GM19193 (cell line): ENCODE measurements around the gene ELP4.
A peak's percentile ranks its signal among the peaks of the same experiment; 100 is the strongest.

Experiments
- POLR2A ChIP-seq: IDR thresholded peaks from 4 replicates; pipeline ENCODE4 v1.6.1; 2011; ENCODE audit not compliant: insufficient read depth, insufficient read length; ENCODE audit errors: extremely low read depth

ELP4 gene

DNA sequence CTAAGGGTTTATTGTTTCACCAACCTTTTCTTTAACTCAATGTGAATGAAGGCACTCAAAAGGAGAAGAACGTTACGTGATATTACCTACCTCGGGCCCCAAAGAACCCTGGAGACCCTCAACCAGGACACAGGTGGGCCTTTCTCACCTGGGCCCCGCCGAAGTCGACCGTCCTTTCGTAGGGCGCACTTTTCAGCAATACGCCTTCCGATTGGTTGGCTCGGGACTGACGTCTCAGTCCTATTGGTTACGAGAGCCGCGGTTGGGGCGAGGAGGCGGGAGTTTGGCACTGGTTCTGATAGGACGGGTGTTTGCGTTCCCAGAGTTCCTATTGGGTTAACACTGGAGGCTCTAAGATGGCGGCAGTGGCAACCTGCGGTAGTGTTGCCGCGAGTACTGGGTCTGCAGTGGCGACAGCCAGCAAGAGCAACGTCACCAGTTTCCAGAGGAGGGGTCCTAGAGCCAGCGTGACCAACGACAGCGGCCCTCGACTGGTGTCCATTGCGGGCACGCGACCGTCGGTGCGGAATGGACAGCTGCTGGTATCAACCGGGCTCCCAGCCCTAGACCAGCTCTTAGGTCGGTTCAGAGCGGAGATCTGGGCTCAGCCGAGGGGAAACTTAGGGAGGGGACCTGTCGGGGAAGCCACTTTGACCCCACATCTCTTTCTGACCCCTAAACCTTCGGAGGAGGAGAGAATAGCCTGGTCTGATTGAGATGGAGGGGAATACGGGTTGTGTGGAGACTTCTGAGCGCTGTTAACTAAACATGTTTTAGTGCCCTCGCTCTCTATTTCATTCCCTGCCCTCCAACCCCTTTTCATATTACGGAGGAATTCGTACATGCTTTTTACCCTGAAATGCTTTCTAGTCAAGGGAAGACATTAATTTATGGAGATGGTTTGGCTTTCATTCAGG is at the start of gene ELP4, which contains the start of gene IMMP1L:
ELP4 (plus strand) TSS at position 339 of the 917 bp plus-strand sequence; CDS start at position 357, 18 bp downstream.
IMMP1L (minus strand) TSS at position 194 of the 917 bp plus-strand sequence. CDS start 46,346 bp downstream, outside the sequence.
- TF ChIP-seq POLR2A = peak; percentile 88

- no peak for TF ChIP-seq POLR2A
Observed at GRCh38 chr11:31464436-31464835, 45.1 kb upstream of the ELP4 start.

DNA sequence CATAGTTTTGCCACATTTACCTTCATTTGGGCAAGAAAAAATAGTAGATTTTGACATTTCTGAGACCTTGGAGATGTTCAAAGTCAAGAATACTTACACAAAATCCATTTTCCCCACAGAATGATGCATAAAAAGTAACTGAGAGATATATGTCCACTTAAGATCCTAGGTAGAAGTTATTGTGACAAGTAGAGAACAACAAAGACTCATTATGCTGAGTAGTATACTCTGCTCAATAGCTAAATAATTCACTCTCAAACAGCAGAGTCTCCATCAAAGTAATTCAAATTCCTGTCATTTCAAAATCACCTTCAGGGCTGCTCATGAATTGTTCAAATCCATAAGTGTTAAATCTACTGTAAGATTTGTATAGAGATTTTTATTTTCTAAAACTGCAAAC is 35.5 kb upstream of the ELP4 start:
- no peak for TF ChIP-seq POLR2A

GRCh38 chr11:31477528-31478222 is 31.9 kb upstream of the ELP4 start:
- TF ChIP-seq POLR2A = no peak

- TF ChIP-seq POLR2A = no peak
Observed at GRCh38 chr11:31478223-31478590, 31.4 kb upstream of the ELP4 start.

DNA sequence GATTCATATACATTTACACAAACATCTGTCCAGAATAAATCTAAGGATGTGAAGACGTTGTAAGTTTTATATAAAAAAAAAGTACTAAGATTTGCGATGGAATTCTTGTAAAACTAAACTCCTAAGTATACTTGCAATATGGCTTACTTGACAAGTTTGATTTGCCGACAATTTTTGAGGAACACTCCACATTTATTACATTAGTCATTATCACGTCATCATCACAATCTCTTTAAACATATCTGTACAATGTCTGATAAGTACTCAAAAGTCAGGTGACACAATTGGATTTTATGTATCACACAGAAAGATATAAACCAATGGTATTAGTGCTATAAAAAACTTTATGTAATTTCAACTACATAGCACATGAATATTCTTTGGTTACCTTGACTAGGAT is 30.5 kb upstream of the ELP4 start:
- TF ChIP-seq POLR2A = no peak

DNA sequence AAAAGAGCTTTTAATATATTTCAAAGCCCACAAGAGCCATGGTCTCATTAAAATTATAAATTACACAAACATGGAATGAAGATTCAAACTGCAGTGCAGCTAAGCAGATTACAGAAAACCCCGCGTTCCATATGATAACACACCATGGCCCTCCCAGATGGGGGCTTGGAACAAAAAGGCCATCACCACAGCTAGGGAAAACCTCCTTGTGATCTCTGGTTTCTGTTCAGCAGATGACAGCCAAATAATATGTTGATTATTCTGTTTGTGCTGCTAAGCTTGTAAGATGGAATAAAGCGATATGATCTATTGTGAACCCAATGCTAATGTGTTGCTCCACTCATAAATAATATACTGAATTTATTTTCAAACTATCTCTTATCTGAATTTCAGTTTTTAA is 28.6 kb upstream of the ELP4 start:
- TF ChIP-seq POLR2A = no peak

GRCh38 chr11:31484497-31484896 is 25.1 kb upstream of the ELP4 start:
- TF ChIP-seq POLR2A = no peak

DNA sequence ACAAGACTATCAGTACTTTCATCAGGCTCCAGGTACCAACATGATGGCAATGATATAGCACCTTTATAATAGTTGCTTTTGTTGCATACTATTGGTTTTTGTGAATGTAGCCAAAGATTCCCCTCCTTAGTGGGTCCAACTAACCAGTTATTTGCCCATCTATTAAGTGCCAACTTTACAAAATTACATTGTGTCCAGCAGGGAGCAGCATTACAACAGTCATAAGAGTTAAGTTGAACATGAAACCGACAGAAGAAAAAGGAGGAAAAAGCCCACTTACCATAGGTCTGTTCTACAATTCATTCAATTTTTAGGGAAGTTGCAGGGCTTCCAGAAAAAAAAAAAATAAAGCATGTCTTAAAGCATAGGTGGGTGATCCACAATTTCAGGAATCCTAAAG is 21.7 kb upstream of the ELP4 start:
- TF ChIP-seq POLR2A = no peak

- no peak for TF ChIP-seq POLR2A
Observed at GRCh38 chr11:31492320-31492913, 17.1 kb upstream of the ELP4 start.

GRCh38 chr11:31493235-31493634 is 16.3 kb upstream of the ELP4 start:
- TF ChIP-seq POLR2A = no peak

DNA sequence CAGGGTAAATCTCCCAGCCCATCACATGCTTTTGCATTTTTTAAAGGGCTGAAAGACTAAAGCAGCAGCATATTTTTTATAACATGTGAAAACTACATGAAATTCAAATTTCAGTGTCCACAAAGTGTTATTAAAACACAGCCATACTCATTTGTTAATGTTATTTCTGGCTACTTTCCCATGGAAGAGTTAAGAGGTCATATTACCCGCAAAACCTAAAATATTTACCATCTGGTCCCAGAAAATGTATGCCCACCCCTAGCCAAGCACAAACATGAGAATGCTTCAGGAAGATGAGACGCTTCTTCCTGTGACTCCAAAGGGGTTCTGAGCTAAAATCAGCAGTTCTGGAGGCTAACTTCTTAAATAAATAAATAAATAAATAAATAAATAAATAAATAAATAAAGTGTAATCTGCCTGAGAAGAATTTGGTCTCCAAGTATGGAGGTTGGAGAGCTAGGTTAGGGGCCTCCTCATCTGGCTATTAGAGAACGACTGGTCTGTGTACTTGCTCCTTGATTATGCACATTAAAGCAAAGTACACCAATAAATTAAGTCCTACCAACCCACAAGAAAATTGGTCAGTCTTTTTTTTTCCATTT is 9.9 kb upstream of the ELP4 start:
- TF ChIP-seq POLR2A = no peak

DNA sequence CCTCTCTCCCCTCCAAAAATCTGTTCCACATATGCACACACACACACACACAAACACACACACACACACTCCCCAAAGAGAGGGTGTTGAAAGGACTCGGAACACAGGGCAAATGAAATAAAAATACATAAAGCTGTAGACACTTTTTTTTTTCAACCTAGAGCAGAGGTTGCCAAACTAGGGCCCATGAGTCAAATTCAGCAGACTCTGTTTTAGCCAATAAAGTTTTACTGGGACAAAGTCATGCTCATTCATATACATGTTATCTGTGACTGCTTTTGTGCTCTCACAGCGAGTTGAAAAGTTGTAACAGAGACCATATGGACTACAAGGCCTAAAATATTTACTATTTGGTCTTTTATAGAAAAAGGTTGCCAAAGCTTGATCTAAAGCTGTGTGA is 9.0 kb upstream of the ELP4 start:
- TF ChIP-seq POLR2A = no peak

- no peak for TF ChIP-seq POLR2A
Observed at GRCh38 chr11:31509051-31509428, 527 bp upstream of the ELP4 start.

DNA sequence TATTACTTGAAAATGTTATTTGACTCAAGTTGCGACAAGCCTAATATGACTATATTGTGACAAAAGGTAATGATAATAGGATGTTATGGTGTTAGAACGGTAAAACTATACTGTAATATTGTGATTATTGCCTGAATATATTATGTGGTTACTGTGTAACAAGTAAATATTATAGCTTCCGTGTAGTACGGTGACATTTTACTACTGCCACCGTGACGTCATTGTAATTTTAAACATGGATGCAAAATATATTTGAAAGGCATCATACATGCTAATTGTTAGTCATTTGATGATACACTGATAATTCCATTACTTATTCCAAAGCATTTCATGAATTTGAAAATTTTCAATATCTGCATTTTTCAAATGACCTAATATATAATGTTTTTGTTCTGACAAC is 2.5 kb downstream of the ELP4 start:
- no peak for TF ChIP-seq POLR2A
